GM06990 (cell line): Measurements from ENCODE around the gene IQSEC1.

ENCODE experiments used
- DNase-seq: peaks from one replicate; pipeline ENCODE4 v3.0.0-alpha.2; 2011; ENCODE audit not compliant: insufficient read length; ENCODE audit errors: extremely low read depth
- H3K27me3 ChIP-seq: replicated peaks from 2 replicates; pipeline ENCODE4 v1.6.0; 2011; ENCODE audit warnings: low read length; ENCODE audit not compliant: control insufficient read depth, insufficient read depth
- H3K36me3 ChIP-seq: 2 replicates; pipeline ENCODE4 v1.5.1; 2011; ENCODE audit warnings: low read length; ENCODE audit not compliant: control insufficient read depth, insufficient read depth
- H3K4me3 ChIP-seq: replicated peaks from 2 replicates; pipeline ENCODE4 v1.5.1; 2011; ENCODE audit warnings: low read depth, mild to moderate bottlenecking, control low read depth, low read length
- CTCF ChIP-seq: IDR thresholded peaks from 2 replicates; pipeline ENCODE4 v1.5.1; 2011; ENCODE audit warnings: low read length, control low read depth, mild to moderate bottlenecking, inconsistent platforms; ENCODE audit not compliant: insufficient read depth, poor library complexity, severe bottlenecking

IQSEC1 gene

GRCh38 chr3:13069495-13069894 lies 3.7 kb downstream of the IQSEC1 start:
- TF ChIP-seq CTCF, result no peak
- peak; percentile 55 for DNase-seq
- Histone ChIP-seq H3K36me3 (no peaks in the 10 kb centered on the region), H3K27me3 (no peaks in the 10 kb centered on the region), H3K4me3 (no peak overlapping the region)

- no peak overlapping the region for H3K4me3 ChIP-seq
- no peaks in the 10 kb centered on the region for H3K27me3 ChIP-seq
- no peak for TF ChIP-seq CTCF
- H3K36me3 ChIP-seq, result no peaks in the 10 kb centered on the region
- DNase-seq, result no peak
These were observed 4.8 kb downstream of the IQSEC1 start for GRCh38 chr3:13068269-13069010.

- H3K36me3 ChIP-seq, result no peaks in the 10 kb centered on the region
- no peak for TF ChIP-seq CTCF
- no peaks in the 10 kb centered on the region for H3K27me3 ChIP-seq
- no peak overlapping the region for H3K4me3 ChIP-seq
- DNase-seq, result no peak
These were observed 5.5 kb downstream of the IQSEC1 start for GRCh38 chr3:13067778-13068177.

- Histone ChIP-seq H3K27me3 (no peaks in the 10 kb centered on the region), H3K36me3 (no peaks in the 10 kb centered on the region), H3K4me3 (no peak overlapping the region)
- TF ChIP-seq CTCF, result no peak
- no peak for DNase-seq
These were observed 6.4 kb downstream of the IQSEC1 start for GRCh38 chr3:13066834-13067233.

GRCh38 chr3:13066236-13066635 lies 7.0 kb downstream of the IQSEC1 start:
- TF ChIP-seq CTCF, result no peak
- Histone ChIP-seq H3K4me3 (no peak overlapping the region), H3K36me3 (no peaks in the 10 kb centered on the region), H3K27me3 (no peaks in the 10 kb centered on the region)
- no peak for DNase-seq

- no peak for TF ChIP-seq CTCF
- DNase-seq, result no peak
- Histone ChIP-seq H3K4me3 (no peak overlapping the region), H3K27me3 (no peaks in the 10 kb centered on the region), H3K36me3 (no peaks in the 10 kb centered on the region)
These were observed 7.5 kb downstream of the IQSEC1 start for GRCh38 chr3:13065727-13066126.
